Stimulated activated CD4-positive, alpha-beta T cell treated with anti-CD3 and anti-CD28 coated beads, Interleukin-1b, Interleukin-23, amount 100 ng/mL, for 48 hours (primary cell): ENCODE measurements around the gene TMEM243.

ENCODE experiments used
- DNase-seq: peaks from one replicate; pipeline ENCODE4 v3.0.0-alpha.2; 2020

The TMEM243 gene

GRCh38 chr7:87154569-87154968 is 65.0 kb downstream of the TMEM243 start:
- DNase-seq: no peak

DNA sequence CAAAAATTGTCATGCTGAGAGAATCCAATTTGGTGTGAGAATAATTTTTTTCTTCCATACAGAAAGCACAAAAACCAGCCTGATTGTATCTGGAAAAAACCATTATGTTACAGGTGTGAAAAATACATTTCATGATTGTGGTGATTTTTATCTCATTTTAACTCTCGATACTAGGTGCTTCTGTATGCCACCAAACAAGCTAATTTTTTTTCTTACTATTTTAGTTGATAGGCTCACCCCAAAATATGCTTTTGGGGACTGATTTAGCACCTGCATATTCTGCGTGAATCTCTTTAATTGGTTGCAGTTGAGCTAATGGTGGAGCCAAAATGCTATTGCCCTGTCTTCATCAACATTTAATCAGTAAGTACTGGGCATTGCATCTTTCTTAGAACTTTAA is 65.4 kb downstream of the TMEM243 start:
- no peak for DNase-seq

- peak; percentile 18 for DNase-seq
These were observed 66.5 kb downstream of the TMEM243 start for GRCh38 chr7:87152897-87153641.

DNA sequence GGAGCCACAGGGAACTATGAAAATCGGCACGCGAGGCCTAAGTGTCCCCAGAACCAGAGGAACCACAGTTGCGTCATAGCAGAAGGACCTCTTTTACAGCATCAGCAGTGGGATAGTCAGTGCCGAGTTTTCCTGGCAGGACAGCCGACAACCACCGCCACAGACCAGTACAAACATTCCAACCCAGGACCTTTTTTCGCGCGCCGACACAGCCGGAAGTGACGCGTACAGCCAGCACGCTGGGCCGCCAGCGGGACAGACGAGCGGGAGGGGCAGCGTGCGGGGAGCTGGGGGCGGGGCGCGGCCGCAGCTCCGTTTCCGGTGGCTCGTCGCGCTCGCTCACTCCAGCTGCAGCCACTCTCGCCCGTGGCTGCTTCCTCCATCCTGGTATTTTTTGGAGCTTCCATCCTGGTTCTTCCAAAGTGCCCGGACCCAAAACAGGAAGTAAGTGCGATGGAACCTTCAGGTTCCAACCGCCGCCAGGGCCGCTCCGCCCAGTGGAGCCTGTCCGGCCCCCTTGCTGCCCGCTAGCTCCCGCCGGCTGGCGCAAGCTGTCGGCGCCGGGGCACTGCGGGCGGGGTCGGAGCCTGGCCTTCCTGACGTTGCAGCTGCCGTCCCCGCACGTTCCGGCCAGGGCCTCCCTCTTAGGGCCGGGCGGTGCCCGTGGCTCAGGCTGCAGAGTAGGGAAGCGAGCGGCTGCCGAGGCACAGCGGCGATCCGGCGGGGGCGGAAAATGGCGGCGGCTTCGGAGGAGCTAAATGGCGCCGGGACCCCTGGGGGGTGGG is 67.2 kb downstream of the TMEM243 start, which contains the start of gene DMTF1:
TSS of gene DMTF1 (plus strand) at position 342 of the 785 bp plus-strand sequence. CDS start 12,489 bp downstream, outside the sequence.
- peak; percentile 88 for DNase-seq

DNA sequence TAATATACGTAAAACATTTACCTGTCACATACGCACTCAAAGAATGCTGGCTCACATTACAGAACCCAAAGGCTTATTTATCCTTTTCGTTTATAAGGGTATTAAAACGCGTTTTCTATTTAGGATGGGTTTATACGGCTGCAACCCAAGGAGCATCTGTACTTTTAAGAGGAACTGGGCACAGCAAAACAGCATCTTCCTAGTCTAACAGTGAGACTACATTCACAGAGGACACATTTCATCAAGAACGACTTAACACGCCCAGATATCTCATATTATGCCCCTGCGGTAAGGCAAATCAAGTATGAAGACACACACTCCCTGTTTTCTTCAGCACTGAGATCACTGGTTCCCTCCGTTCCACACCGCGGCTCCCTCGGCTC is 67.8 kb downstream of the TMEM243 start:
- no peak for DNase-seq

GRCh38 chr7:87151002-87151728 is 68.4 kb downstream of the TMEM243 start:
- no peak for DNase-seq

DNA sequence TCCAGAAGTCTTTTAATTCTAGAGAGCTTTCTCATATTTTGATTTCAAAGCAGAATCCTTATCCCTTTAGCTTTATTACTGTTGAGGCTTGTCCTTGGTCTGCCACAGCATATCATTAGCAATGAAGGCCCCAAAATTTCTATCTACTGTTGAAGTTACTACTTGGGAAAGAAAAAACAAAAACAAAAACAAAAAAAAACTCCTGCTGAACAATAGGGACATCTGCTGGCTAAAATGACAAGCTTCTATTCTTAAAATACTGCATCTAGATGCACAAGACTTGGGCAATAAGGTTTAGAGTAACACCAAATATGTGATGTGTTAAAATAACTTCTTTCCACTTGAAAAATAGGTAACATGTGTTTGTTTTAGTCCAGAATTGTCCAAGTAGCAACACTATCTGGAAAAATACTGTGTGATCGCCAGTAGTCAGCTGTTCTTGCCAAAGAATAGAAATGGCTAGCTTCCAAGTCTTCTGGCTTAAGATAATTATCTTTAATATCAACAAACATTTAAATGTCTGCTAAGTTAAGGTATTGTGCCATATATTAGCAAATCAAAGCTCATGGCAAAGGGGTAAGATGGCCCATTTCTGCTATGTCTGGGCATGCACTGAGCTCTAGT is 71.1 kb downstream of the TMEM243 start:
- DNase-seq: no peak

GRCh38 chr7:87147500-87147899 is 72.0 kb downstream of the TMEM243 start:
- no peak for DNase-seq

GRCh38 chr7:87146740-87147386 is 72.7 kb downstream of the TMEM243 start:
- DNase-seq: no peak
